ENCODE data around the gene EGLN3. TPM values are rescaled to one million over a fixed set of nuclear protein-coding genes. Genes with fewer than 3 reads are reported as not detected.

Gene EGLN3
- total RNA-seq, 3 donors from 2014 or later (not counting 1 experiment from before 2014, with no cell fraction given) = 0.52 to 1.1 (median 0.57) TPM

DNA sequence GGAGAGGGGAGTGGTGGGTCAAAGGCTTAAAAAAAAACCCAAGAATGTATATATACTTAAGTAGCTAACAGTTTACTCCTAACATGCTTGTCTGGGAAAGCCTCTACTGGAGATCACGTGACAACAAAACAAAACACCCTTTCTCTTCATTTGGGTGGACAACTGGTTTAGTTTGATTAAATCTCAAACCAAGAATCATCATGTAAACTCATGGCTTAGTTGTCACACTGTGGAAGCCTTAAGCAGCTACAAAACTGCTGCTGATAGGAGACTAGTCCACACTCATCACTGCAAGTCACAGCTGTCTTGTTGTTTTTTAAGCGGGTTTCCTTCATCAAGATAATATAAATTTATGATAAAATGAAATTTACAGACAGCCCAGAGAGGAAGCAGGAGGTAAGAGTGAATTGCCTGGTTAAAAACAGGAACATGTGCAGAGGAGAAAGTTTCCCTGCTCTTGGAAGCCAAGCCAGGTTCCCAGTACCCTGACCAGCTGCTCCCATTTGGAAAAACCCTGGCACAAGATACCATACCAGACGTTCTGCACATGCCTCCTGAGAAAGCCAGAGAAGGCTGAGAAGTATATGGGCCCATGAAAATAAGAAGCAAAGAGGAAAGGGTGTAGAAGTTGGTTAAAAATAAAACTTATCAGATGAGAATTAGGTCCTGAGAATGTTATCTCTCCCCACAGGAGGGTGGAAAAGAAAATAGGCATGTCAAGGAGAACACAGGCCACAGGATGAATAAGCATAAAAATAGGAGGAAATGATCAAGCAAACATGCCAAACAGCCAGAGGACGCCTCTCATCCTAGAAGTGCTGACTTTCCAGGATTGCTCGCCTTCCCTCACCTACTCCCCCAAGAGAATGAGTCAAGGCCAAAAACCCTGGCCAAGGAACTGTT lies 34.0 kb downstream of the EGLN3 start:
- Mint-ChIP-seq H3K27me3 (ENCODE audit: low read depth in 2 of 2) (no peaks in the 10 kb centered on the region), H3K4me1 (no peaks in the 10 kb centered on the region), H3K36me3 (no peaks in the 10 kb centered on the region), H3K27ac (no peak overlapping the region), H3K4me3 (no peak overlapping the region), H3K9me3 (no peaks in the 10 kb centered on the region)
- intact Hi-C loops (cut with micrococcal nuclease) = no loop called here
- no peak overlapping the region for H3K4me3 ChIP-seq (ENCODE audit: low read length)
- H3K9me3 ChIP-seq (ENCODE audit: control insufficient read depth, insufficient read depth, low read length) = no peaks in the 10 kb centered on the region
- no peaks in the 10 kb centered on the region for H3K4me1 ChIP-seq (ENCODE audit: control insufficient read depth, insufficient read depth, low read length)
- H3K27ac ChIP-seq (ENCODE audit: low read length) = no peak overlapping the region
- no peaks in the 10 kb centered on the region for H3K36me3 ChIP-seq (ENCODE audit: control insufficient read depth, insufficient read depth, low read length)
- TF ChIP-seq, protein P1, sequence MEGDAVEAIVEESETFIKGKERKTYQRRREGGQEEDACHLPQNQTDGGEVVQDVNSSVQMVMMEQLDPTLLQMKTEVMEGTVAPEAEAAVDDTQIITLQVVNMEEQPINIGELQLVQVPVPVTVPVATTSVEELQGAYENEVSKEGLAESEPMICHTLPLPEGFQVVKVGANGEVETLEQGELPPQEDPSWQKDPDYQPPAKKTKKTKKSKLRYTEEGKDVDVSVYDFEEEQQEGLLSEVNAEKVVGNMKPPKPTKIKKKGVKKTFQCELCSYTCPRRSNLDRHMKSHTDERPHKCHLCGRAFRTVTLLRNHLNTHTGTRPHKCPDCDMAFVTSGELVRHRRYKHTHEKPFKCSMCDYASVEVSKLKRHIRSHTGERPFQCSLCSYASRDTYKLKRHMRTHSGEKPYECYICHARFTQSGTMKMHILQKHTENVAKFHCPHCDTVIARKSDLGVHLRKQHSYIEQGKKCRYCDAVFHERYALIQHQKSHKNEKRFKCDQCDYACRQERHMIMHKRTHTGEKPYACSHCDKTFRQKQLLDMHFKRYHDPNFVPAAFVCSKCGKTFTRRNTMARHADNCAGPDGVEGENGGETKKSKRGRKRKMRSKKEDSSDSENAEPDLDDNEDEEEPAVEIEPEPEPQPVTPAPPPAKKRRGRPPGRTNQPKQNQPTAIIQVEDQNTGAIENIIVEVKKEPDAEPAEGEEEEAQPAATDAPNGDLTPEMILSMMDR (IDR thresholded peaks at IDR 0.05) = no peak
- DNase-seq (no peak), ATAC-seq (no peak)
- 64% methylated on average over 4 of the region's 5 CpGs for WGBS (ENCODE audit: insufficient coverage)
- H3K27me3 ChIP-seq (ENCODE audit: control insufficient read depth, insufficient read depth, low read length) = no peaks in the 10 kb centered on the region

DNA sequence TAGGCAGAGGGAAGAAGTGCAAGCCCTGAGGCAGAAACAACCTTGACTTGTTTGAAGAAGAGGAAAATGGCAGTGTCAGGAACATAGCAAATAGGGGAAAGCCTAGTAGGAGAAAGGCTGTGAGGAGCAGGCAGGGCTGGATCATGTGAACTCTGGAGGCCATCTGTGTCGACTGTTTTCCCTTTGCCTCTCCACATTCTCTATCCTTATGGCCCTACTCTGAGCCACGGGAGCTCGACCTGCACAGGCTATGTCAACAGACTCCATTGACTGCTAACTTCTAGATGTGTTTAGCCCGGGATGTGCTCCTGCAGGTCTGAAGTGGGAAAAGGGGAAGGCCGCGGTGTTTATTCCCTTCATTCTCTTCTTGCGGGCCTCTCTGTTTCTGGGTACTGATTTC lies 35.2 kb downstream of the EGLN3 start:
- Mint-ChIP-seq H3K27ac (no peak overlapping the region), H3K9me3 (no peaks in the 10 kb centered on the region), H3K4me3 (no peak overlapping the region), H3K27me3 (ENCODE audit: low read depth in 2 of 2) (no peaks in the 10 kb centered on the region), H3K4me1 (no peaks in the 10 kb centered on the region), H3K36me3 (no peaks in the 10 kb centered on the region)
- TF ChIP-seq, protein P1 (IDR thresholded peaks at IDR 0.05) = no peak
- ATAC-seq = no peak
- H3K36me3 ChIP-seq (ENCODE audit: control insufficient read depth, insufficient read depth, low read length) = no peaks in the 10 kb centered on the region
- H3K9me3 ChIP-seq (ENCODE audit: control insufficient read depth, insufficient read depth, low read length) = no peaks in the 10 kb centered on the region
- no peaks in the 10 kb centered on the region for H3K27me3 ChIP-seq (ENCODE audit: control insufficient read depth, insufficient read depth, low read length)
- WGBS (ENCODE audit: insufficient coverage) = 77% methylated on average over 7 of the region's 7 CpGs
- H3K27ac ChIP-seq (ENCODE audit: low read length) = no peak overlapping the region
- intact Hi-C loops (cut with micrococcal nuclease) = no loop called here
- no peaks in the 10 kb centered on the region for H3K4me1 ChIP-seq (ENCODE audit: control insufficient read depth, insufficient read depth, low read length)
- DNase-seq = no peak
- no peak overlapping the region for H3K4me3 ChIP-seq (ENCODE audit: low read length)

DNA sequence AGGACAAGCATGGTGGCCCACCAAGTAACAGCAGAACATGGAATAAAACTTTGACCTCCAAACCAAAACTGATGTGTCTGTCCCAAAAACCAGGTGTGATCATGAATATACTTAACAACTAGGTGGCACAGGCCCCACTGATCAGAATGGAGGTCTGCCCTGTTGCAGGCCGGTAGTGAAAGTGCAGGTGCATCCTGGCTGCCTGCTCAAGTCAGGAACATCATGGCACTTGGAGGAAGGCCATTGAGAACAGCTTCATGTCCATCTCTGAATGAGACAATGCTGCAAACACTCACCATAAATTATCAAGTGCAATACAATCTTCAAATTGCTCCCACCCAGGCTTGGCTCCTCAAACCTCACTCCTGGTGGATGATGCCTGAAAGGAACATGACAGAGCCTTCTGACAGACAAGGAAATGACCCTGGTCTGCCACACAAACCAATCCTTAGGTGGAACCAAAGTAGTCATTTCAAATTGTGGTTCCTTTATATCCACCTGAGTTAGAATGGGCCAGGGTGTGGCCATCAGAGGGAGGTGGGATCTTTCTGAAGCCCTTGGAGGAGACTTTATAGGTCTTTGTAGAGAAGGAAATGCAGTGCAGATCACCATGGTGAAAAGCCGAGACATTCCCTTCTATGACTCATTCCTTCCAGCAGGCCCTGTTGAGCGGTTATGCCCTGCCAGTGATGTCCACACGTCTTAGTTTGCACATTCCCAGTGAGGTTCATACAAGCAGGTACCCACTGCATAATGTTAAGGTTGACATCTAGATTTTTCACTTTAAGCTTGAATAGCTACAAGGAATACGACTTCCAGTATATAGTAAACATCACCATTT lies 36.0 kb downstream of the EGLN3 start:
- no peak overlapping the region for H3K4me3 ChIP-seq (ENCODE audit: low read length)
- no peak overlapping the region for H3K27ac ChIP-seq (ENCODE audit: low read length)
- H3K4me1 ChIP-seq (ENCODE audit: control insufficient read depth, insufficient read depth, low read length) = no peaks in the 10 kb centered on the region
- Mint-ChIP-seq H3K27me3 (ENCODE audit: low read depth in 2 of 2) (no peaks in the 10 kb centered on the region), H3K4me3 (no peak overlapping the region), H3K9me3 (no peaks in the 10 kb centered on the region), H3K4me1 (no peaks in the 10 kb centered on the region), H3K27ac (no peak overlapping the region), H3K36me3 (no peaks in the 10 kb centered on the region)
- TF ChIP-seq, protein P1 (IDR thresholded peaks at IDR 0.05) = no peak
- no peaks in the 10 kb centered on the region for H3K27me3 ChIP-seq (ENCODE audit: control insufficient read depth, insufficient read depth, low read length)
- ATAC-seq (no peak), DNase-seq (no peak)
- WGBS (ENCODE audit: insufficient coverage) = 78% methylated on average over 4 of the region's 5 CpGs
- H3K36me3 ChIP-seq (ENCODE audit: control insufficient read depth, insufficient read depth, low read length) = no peaks in the 10 kb centered on the region
- intact Hi-C loops (cut with micrococcal nuclease) = no loop called here
- H3K9me3 ChIP-seq (ENCODE audit: control insufficient read depth, insufficient read depth, low read length) = no peaks in the 10 kb centered on the region

All from natural killer cell (primary cell).